Sigmoid colon (tissue), 7 donors: ENCODE measurements around the gene PUSL1. TPM values are rescaled to one million over a fixed set of nuclear protein-coding genes. Genes with fewer than 3 reads are reported as not detected.

Experiments
- DNase-seq: peaks from one replicate; pipeline ENCODE4 v3.0.0-alpha.2; 2019
- H3K27ac ChIP-seq, 4 donors: fragments of 200-600 bp; sonication (generic); one replicate each; pipeline ENCODE4 v1.5.1; 2016 to 2019; ENCODE audit warnings: mild to moderate bottlenecking in 1 of 4
- H3K27me3 ChIP-seq, 3 donors: fragments of 200-600 bp; sonication (generic); one replicate each; pipeline ENCODE4 v1.5.1; 2019; ENCODE audit warnings: mild to moderate bottlenecking in 1 of 3
- H3K36me3 ChIP-seq, 4 donors: fragments of 200-600 bp; sonication (generic); one replicate each; pipeline ENCODE4 v1.5.1; 2016 to 2019
- H3K4me1 ChIP-seq, 4 donors: fragments of 200-600 bp; sonication (generic); one replicate each; pipeline ENCODE4 v1.5.1; 2017 to 2019
- H3K4me3 ChIP-seq, 4 donors: fragments of 200-600 bp; sonication (generic); one replicate each; pipeline ENCODE4 v1.5.1; 2017 to 2019; ENCODE audit warnings: mild to moderate bottlenecking in 2 of 4, moderate library complexity in 1 of 4
- H3K9me3 ChIP-seq, 4 donors: fragments of 200-600 bp in 3 of 4; sonication (generic) in 3 of 4; one replicate each; pipeline versions ENCODE4 v1.5.1 to v1.6.1; 2013 to 2019
- EP300 ChIP-seq, 4 donors: sonication (generic); formaldehyde crosslinking; IDR thresholded peaks; one replicate each; pipeline ENCODE4 v1.6.1; 2017; ENCODE audit warnings: antibody characterized with exemption in 4 of 4
- POLR2A ChIP-seq, 2 donors: fragments of 450-650 bp; IDR thresholded peaks; one replicate each; pipeline ENCODE4 v1.6.1; 2016; ENCODE audit warnings: antibody characterized with exemption in 2 of 2, mild to moderate bottlenecking in 2 of 2, moderate library complexity in 2 of 2
- POLR2AphosphoS5 ChIP-seq, 4 donors: sonication (generic); formaldehyde crosslinking; IDR thresholded peaks; one replicate each; pipeline ENCODE4 v1.6.1; 2017; ENCODE audit warnings: antibody characterized with exemption in 4 of 4
- WGBS, 2 donors: extraction: QIAGEN DNeasy Blood & Tissue Kit; methylation state at CpG; one replicate each; pipeline ENCODE4 v1.1.7; 2013; 5-methylcytosine and 5-hydroxymethylcytosine counted together
- intact Hi-C: fragments of 100-400 bp; cut with DNase I; formaldehyde crosslinking; loops from one replicate; pipeline ENCODE4 v1.15.1; 2023
- polyA plus RNA-seq, 3 donors: library from polyadenylated mRNA; stranded (reverse); fragments of 200-250 nt; gene quantifications; one replicate each; pipeline ENCODE4 v1.2.3, GENCODE V29; 2013
- total RNA-seq, 4 donors: library from RNA; depleted of rRNA; stranded (reverse); fragments of >200 nt; gene quantifications; one replicate each; pipeline ENCODE4 v1.1.0, GENCODE V29; 2016
- TF ChIP-seq, protein P1 (sequence below), 4 experiments: fragments of 450-650 bp in 3 of 4; fragments of 200-600 bp in 1 of 4; IDR thresholded peaks; one replicate each; pipeline ENCODE4 v1.5.1; 2016 to 2019; ENCODE audit warnings: antibody characterized with exemption in 4 of 4, mild to moderate bottlenecking in 3 of 4, moderate library complexity in 2 of 4
- donor health status: healthy with polysubstance abuse.
- donor health status: Bipolar disorder and iron deficiency.
- donor health status: healthy.

The PUSL1 gene
- total and polyA plus RNA-seq, 7 donors: 12.6 to 24.0 (median 18.9) TPM

DNA sequence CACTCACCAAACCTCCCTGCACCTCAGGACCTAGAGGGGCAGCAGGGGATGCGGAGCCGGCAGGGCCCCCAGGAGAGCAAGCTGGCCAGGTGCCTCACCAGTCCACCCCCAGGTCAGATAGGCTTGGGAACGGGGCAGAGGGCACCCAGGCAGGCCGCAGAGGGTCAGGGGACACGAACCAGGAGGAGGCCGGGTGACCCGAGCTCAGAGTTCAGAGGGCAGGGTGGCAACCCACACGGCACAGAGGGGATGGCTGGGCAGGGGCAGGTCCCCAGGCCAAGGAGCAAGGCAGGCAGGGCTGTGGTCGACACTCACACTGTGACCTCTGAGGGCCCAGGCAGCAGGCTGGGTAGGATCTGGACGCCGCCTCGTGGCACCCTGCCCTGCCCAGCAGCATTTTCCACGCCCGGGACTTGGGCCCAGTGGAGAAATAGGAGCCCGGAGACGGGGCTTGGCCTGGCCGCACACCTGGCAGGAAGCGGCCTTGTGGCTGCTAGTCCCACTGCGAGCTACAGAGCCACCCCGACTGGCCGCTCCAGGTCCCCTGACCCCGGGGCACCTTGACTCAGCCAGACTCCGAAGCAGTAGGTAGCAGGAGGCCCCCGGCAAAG, 35.5 kb downstream of the PUSL1 start:
- 81 to 89% methylated on average over 24 of the region's 24 CpGs for WGBS, 2 donors
- Histone ChIP-seq H3K27ac (no peak overlapping the region), H3K4me1 (peaks cover 0 to 45% (median 42%) of the 10 kb centered on the region in 4 donors), H3K27me3 (no peaks in the 10 kb centered on the region), H3K4me3 (no peak overlapping the region), H3K9me3 (no peaks in the 10 kb centered on the region), H3K36me3 (peaks cover 7 to 32% (median 22%) of the 10 kb centered on the region in 4 donors)
- intact Hi-C loops: no loop called here
- DNase-seq: no peak
- TF ChIP-seq, protein P1, sequence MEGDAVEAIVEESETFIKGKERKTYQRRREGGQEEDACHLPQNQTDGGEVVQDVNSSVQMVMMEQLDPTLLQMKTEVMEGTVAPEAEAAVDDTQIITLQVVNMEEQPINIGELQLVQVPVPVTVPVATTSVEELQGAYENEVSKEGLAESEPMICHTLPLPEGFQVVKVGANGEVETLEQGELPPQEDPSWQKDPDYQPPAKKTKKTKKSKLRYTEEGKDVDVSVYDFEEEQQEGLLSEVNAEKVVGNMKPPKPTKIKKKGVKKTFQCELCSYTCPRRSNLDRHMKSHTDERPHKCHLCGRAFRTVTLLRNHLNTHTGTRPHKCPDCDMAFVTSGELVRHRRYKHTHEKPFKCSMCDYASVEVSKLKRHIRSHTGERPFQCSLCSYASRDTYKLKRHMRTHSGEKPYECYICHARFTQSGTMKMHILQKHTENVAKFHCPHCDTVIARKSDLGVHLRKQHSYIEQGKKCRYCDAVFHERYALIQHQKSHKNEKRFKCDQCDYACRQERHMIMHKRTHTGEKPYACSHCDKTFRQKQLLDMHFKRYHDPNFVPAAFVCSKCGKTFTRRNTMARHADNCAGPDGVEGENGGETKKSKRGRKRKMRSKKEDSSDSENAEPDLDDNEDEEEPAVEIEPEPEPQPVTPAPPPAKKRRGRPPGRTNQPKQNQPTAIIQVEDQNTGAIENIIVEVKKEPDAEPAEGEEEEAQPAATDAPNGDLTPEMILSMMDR (IDR thresholded peaks at IDR 0.05): no peak
- TF ChIP-seq EP300 (IDR thresholded peaks at IDR 0.05): no peak
- TF ChIP-seq POLR2AphosphoS5 (IDR thresholded peaks at IDR 0.05): no peak
- no peak for TF ChIP-seq POLR2A (IDR thresholded peaks at IDR 0.05)

- DNase-seq: no peak
- 58 to 71% methylated on average over 15 of the region's 15 CpGs for WGBS, 2 donors
- peak overlapping the region in 1 of 4 donors; percentile 8 for H3K27ac ChIP-seq
- peaks cover 0 to 45% (median 42%) of the 10 kb centered on the region in 4 donors for H3K4me1 ChIP-seq
- intact Hi-C loops: no loop called here
- H3K9me3 ChIP-seq: no peaks in the 10 kb centered on the region
- no peak overlapping the region for H3K4me3 ChIP-seq
- H3K27me3 ChIP-seq: no peaks in the 10 kb centered on the region
- H3K36me3 ChIP-seq: peaks cover 7 to 23% (median 15%) of the 10 kb centered on the region in 4 donors
- TF ChIP-seq POLR2A (IDR thresholded peaks at IDR 0.05) (no peak), POLR2AphosphoS5 (IDR thresholded peaks at IDR 0.05) (no peak), EP300 (IDR thresholded peaks at IDR 0.05) (no peak)
- TF ChIP-seq, protein P1 (IDR thresholded peaks at IDR 0.05): peak in 1 of 4 experiments; percentile 33
Observed at GRCh38 chr1:1344655-1345361, 36.4 kb downstream of the PUSL1 start.

DNA sequence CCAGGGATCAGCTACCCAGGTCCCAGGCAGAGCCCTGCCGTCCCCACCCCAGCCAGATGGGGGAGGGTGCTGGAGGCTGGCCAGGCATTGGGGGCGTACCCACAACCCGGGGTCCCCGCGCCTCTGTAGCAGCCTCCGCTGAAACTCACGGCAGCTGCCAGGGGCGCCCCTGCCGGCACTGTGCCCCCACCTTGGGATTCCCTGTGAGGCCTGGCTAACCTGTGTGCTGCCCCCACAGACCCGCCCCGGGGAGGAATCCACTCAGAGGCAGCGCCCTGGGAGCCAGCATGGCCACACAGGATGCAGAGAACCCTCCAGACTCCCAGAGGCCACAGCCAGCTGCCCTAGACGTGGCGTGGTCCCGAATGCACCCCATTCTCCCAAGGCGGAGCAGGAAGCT, 37.0 kb downstream of the PUSL1 start:
- TF ChIP-seq POLR2A (IDR thresholded peaks at IDR 0.05) (no peak), POLR2AphosphoS5 (IDR thresholded peaks at IDR 0.05) (no peak), EP300 (IDR thresholded peaks at IDR 0.05) (no peak)
- TF ChIP-seq, protein P1 (IDR thresholded peaks at IDR 0.05): no peak
- H3K4me1 ChIP-seq: peaks cover 0 to 45% (median 42%) of the 10 kb centered on the region in 4 donors
- intact Hi-C loops: no loop called here
- no peak for DNase-seq
- peak overlapping the region in 1 of 4 donors; percentile 8 for H3K27ac ChIP-seq
- H3K27me3 ChIP-seq: no peaks in the 10 kb centered on the region
- WGBS, 2 donors: 69 to 82% methylated on average over 16 of the region's 16 CpGs
- H3K4me3 ChIP-seq: no peak overlapping the region
- peaks cover under 1 to 18% (median 12%) of the 10 kb centered on the region in 4 donors for H3K36me3 ChIP-seq
- no peaks in the 10 kb centered on the region for H3K9me3 ChIP-seq

DNA sequence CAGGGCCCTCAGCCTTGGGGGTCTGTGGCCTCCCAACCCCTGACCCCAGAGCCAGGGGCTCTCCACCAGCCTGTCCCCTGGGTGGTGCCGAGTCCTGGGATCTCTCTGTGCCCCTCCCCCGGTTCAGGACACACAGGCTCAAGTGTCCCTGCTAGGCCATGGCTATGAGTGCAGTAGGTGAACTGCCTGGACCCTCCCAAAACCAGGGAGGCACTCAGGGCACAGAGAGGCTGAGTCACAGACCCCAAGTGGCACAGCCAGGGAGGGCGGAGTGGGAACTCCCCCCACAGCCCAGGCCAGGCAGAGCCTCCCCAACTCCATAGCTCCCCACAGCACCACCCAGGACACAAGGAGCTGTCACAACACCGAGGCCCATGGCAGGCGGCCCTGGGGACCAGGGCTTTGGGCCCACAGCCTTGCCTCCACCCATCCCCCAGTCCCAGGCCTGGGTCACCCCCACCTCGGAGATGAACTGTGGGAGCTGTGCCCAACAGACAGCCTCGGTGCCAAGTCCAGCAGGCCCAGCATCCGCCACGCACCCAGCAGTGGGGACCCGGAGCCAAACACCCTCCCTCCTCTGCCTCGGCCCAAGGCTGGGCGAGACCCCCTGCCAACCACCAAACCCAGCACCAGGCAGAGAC, 37.6 kb downstream of the PUSL1 start:
- no peak for DNase-seq
- Histone ChIP-seq H3K27ac (peak overlapping the region in 3 of 4 donors; percentile 39 to 96 (median 71)), H3K27me3 (no peaks in the 10 kb centered on the region), H3K36me3 (peaks cover 0 to 13% (median 9%) of the 10 kb centered on the region in 4 donors), H3K9me3 (no peaks in the 10 kb centered on the region), H3K4me3 (no peak overlapping the region), H3K4me1 (peaks cover 0 to 45% (median 42%) of the 10 kb centered on the region in 4 donors)
- 79 to 84% methylated on average over 12 of the region's 12 CpGs for WGBS, 2 donors
- intact Hi-C loops: no loop called here
- TF ChIP-seq POLR2A (IDR thresholded peaks at IDR 0.05) (no peak), POLR2AphosphoS5 (IDR thresholded peaks at IDR 0.05) (no peak), EP300 (IDR thresholded peaks at IDR 0.05) (no peak)
- TF ChIP-seq, protein P1 (IDR thresholded peaks at IDR 0.05): no peak
